Measurements from ENCODE around the gene SLC35E3.

- TF ChIP-seq, protein P1, sequence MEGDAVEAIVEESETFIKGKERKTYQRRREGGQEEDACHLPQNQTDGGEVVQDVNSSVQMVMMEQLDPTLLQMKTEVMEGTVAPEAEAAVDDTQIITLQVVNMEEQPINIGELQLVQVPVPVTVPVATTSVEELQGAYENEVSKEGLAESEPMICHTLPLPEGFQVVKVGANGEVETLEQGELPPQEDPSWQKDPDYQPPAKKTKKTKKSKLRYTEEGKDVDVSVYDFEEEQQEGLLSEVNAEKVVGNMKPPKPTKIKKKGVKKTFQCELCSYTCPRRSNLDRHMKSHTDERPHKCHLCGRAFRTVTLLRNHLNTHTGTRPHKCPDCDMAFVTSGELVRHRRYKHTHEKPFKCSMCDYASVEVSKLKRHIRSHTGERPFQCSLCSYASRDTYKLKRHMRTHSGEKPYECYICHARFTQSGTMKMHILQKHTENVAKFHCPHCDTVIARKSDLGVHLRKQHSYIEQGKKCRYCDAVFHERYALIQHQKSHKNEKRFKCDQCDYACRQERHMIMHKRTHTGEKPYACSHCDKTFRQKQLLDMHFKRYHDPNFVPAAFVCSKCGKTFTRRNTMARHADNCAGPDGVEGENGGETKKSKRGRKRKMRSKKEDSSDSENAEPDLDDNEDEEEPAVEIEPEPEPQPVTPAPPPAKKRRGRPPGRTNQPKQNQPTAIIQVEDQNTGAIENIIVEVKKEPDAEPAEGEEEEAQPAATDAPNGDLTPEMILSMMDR (IDR thresholded peaks at IDR 0.05 in 2 of 3, conservative IDR thresholded peaks at IDR 0.05 in 1 of 3; ENCODE audit: borderline replicate concordance in 1 of 3, insufficient read depth in 1 of 3, low read depth in 2 of 3, low read length in 2 of 3): no peak
- no peak for TF ChIP-seq POLR2A (IDR thresholded peaks at IDR 0.05; ENCODE audit: borderline replicate concordance, extremely low read depth, insufficient read depth, insufficient read length)
- no peak for TF ChIP-seq SRF (IDR thresholded peaks at IDR 0.05; ENCODE audit: low read depth)
- TF ChIP-seq JUND (IDR thresholded peaks at IDR 0.05): no peak
- TF ChIP-seq MAX (IDR thresholded peaks at IDR 0.05): no peak
- TF ChIP-seq REST (IDR thresholded peaks at IDR 0.05; ENCODE audit: low read depth): no peak
- TF ChIP-seq POLR2AphosphoS5 (IDR thresholded peaks at IDR 0.05; ENCODE audit: low read depth, low read length): no peak
- TF ChIP-seq EZH2 (IDR thresholded peaks at IDR 0.05): no peak
- TF ChIP-seq EZH2phosphoT487 (IDR thresholded peaks at IDR 0.05; ENCODE audit: borderline replicate concordance): no peak
- TF ChIP-seq ZNF274 (IDR thresholded peaks at IDR 0.05; ENCODE audit: low read depth, low read length): no peak
These were observed 16.7 kb downstream of the SLC35E3 start for GRCh38 chr12:68762691-68763090.

Data from HCT116 (cell line).